ENCODE measurements around the gene GGA3.

GGA3 gene

DNA sequence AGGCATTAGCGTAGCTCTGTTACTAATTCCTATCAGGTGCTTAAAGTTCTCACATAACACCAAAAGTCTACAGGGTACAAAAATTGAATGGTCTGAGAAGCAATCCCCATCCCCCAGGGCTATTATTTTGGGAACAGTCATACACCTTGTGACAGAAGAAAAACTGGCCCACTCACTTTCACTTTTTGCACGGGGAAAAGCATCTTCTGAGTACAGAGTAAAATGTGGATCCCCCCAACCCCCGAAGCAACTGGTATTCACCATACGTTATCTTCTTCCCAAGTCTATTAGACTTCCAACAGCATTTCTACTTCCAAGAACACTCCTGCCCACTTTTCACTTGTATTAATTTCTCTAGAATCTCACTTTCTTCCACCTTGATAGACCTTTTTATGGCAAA is 11.8 kb downstream of the GGA3 start:
- no peak for TF ChIP-seq BHLHE40 (IDR thresholded peaks at IDR 0.05; ENCODE audit: borderline replicate concordance)
- TF ChIP-seq LEF1 (IDR thresholded peaks at IDR 0.05; ENCODE audit: borderline replicate concordance), result no peak
- TF ChIP-seq FOXA1 (IDR thresholded peaks at IDR 0.05), result no peak
- TF ChIP-seq CTBP1 (IDR thresholded peaks at IDR 0.05; ENCODE audit: borderline replicate concordance), result no peak
- TF ChIP-seq ZNF384 (IDR thresholded peaks at IDR 0.05), result no peak
- TF ChIP-seq ARNT (IDR thresholded peaks at IDR 0.05), result no peak
- POLR2A ChIA-PET, result interaction anchor here (0.9 to 3.8 kb wide), 5 partner anchors 9 to 44 kb away, joined by 3 to 21 read pairs (median 9); partner anchors contain the start of genes GGA3, MIF4GD, MRPS7 and NUP85
- no peak for DNase-seq (ENCODE audit: extremely low spot score)
- CTCF ChIA-PET, result interaction anchor here (2.3 to 3.1 kb wide), 2 partner anchors 9 to 163 kb away, joined by 12 to 24 read pairs; no protein-coding TSS in a partner anchor

DNA sequence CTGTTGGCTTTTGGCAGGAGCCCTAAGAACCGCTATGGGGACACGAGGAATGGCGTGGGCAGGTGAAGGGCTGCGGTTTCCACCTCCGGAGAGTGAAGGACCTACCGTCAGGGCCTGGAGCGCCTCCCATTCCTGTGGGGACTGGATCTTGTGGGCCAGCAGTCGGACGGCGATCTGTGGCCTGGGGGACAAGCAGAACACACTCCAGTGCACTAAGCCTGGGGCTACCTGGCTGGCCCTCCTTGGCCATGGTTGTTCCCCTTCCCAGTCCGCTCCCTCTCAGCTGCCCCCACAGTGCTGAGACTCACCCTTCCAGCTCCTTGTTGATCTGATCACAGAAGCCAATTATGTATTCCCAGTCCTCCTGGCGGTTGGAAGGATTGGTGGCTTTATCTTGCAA is 15.0 kb downstream of the GGA3 start:
- TF ChIP-seq, protein P1, sequence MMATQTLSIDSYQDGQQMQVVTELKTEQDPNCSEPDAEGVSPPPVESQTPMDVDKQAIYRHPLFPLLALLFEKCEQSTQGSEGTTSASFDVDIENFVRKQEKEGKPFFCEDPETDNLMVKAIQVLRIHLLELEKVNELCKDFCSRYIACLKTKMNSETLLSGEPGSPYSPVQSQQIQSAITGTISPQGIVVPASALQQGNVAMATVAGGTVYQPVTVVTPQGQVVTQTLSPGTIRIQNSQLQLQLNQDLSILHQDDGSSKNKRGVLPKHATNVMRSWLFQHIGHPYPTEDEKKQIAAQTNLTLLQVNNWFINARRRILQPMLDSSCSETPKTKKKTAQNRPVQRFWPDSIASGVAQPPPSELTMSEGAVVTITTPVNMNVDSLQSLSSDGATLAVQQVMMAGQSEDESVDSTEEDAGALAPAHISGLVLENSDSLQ (IDR thresholded peaks at IDR 0.05), result no peak
- TF ChIP-seq SP1 (IDR thresholded peaks at IDR 0.05) (no peak), SUZ12 (IDR thresholded peaks at IDR 0.05) (no peak), NFRKB (IDR thresholded peaks at IDR 0.05) (no peak), FOXK2 (IDR thresholded peaks at IDR 0.05) (no peak), ARNT (IDR thresholded peaks at IDR 0.05) (no peak), ELF4 (IDR thresholded peaks at IDR 0.05) (no peak), CTBP1 (IDR thresholded peaks at IDR 0.05; ENCODE audit: borderline replicate concordance) (no peak), LEF1 (IDR thresholded peaks at IDR 0.05; ENCODE audit: borderline replicate concordance) (no peak), ZNF384 (IDR thresholded peaks at IDR 0.05) (no peak), BHLHE40 (IDR thresholded peaks at IDR 0.05; ENCODE audit: borderline replicate concordance) (no peak), FOXM1 (IDR thresholded peaks at IDR 0.05; ENCODE audit: borderline replicate concordance) (no peak)
- CTCF ChIA-PET, result interaction anchor here (0.9 kb wide), 1 partner anchor 8 kb away, joined by 4 read pairs; no protein-coding TSS in a partner anchor
- POLR2A ChIA-PET, result interaction anchor here (1.0 kb wide), 1 partner anchor 43 kb away, joined by 3 read pairs; the partner anchor contains the start of gene SLC25A19
- no peak for DNase-seq (ENCODE audit: extremely low spot score)

DNA sequence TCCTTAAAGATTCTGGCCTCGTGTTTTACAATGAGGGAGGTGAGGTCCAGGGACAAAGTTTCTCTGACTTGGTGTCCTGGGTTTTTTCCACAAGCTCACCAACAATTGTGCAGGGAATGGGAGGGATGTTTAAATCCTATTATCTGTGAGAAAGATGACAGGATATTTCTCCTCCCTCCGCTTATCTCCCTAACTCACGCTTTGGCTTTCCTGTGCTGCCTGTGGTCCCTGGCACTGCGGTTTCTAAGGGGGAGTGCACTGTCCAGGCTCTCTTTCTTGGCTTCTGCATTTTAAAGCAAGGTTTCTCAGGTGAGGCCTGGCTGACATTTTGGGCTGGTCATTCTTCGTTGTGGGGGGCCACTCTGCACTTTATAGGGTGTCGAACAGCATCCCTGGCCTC is 16.4 kb downstream of the GGA3 start:
- no peak for TF ChIP-seq FOXM1 (IDR thresholded peaks at IDR 0.05; ENCODE audit: borderline replicate concordance)
- no peak for TF ChIP-seq SUZ12 (IDR thresholded peaks at IDR 0.05)
- no peak for TF ChIP-seq ELF4 (IDR thresholded peaks at IDR 0.05)
- no peak for TF ChIP-seq SP1 (IDR thresholded peaks at IDR 0.05)
- no peak for TF ChIP-seq CTBP1 (IDR thresholded peaks at IDR 0.05; ENCODE audit: borderline replicate concordance)
- CTCF ChIA-PET, result no interaction called here
- POLR2A ChIA-PET, result no interaction called here
- no peak for DNase-seq (ENCODE audit: extremely low spot score)

DNA sequence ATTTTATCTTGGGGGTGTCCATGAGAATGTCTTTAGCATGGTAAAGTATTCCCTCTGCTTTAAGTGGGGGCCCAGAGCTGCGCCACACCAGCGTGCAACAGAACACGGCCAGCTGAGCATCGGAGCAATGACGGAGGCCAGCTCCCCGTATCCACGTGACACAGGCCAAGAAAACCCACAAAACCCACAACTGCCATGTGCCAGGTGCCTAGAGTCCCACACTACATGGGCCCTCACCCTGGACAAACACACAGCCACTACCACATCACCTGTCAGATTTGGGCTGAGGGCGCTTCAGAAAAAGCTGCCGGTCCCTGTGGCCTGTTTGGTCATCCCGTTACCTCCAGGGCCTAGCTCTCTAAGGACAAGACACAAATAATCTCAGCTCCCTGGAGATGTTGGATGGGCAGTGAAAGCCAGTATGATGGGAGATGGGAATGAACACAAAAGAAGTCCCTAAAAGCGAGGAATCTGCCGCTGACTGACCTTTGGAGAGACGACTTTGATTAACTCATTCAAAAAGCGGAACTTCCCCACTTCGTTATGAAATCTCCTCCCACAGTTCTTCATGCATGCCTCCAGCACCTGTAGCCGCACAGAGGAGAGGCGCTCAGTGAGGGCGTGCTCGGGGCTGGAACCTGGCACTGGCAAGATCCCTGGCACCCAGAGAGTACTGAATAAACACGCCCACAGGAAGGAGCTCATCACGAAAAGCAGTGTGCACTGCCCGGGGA is 17.1 kb downstream of the GGA3 start:
- POLR2A ChIA-PET, result interaction anchor here (2.8 kb wide), 1 partner anchor 27 kb away, joined by 10 read pairs; the partner anchor contains the start of gene MIF4GD
- CTCF ChIA-PET, result no interaction called here
- no peak for DNase-seq (ENCODE audit: extremely low spot score)
- TF ChIP-seq L3MBTL2 (conservative IDR thresholded peaks at IDR 0.05) (no peak), ARNT (IDR thresholded peaks at IDR 0.05) (no peak), LEF1 (IDR thresholded peaks at IDR 0.05; ENCODE audit: borderline replicate concordance) (no peak), ELF4 (IDR thresholded peaks at IDR 0.05) (no peak), SP1 (IDR thresholded peaks at IDR 0.05) (no peak), NFRKB (IDR thresholded peaks at IDR 0.05) (no peak), TARDBP (IDR thresholded peaks at IDR 0.05) (no peak)
- TF ChIP-seq, protein P1 (IDR thresholded peaks at IDR 0.05), result no peak

DNA sequence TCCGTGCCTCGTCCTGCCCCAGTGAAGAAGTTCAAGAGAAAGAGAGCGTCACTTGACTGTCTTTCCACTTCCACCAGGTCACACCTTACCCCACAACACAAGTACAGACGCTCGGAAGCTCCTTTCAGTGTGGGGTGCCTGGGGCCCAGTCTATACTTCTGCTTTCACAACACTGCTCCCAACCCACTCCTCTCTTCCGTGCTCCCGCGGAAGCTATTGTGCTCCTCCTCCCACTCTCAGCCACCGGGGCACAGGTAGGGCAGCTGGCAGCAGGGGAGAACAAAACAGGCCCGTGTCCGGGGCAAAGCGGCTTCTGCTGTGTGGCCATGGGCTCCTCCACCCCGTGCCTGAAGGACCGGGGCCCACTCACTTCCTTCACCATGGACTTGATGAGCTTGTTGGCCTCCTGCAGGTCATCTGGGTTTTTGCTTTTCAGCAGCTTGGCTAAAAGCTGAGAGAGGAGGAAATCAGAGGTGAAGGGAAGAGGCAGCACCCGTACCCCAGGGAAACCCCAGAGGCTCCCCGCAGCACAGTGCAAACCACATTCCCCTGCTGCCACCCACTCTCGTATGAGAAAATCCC is 18.9 kb downstream of the GGA3 start:
- TF ChIP-seq FOXM1 (IDR thresholded peaks at IDR 0.05; ENCODE audit: borderline replicate concordance), result no peak
- TF ChIP-seq NFRKB (IDR thresholded peaks at IDR 0.05), result no peak
- TF ChIP-seq ZNF384 (IDR thresholded peaks at IDR 0.05), result no peak
- TF ChIP-seq FOXA1 (IDR thresholded peaks at IDR 0.05), result no peak
- TF ChIP-seq BHLHE40 (IDR thresholded peaks at IDR 0.05; ENCODE audit: borderline replicate concordance), result no peak
- TF ChIP-seq SUZ12 (IDR thresholded peaks at IDR 0.05), result no peak
- POLR2A ChIA-PET, result interaction anchor here (0.6 to 2.8 kb wide), 3 partner anchors 28 to 159 kb away, joined by 3 to 10 read pairs (median 3); partner anchors contain the start of gene MIF4GD
- DNase-seq (ENCODE audit: extremely low spot score), result no peak
- CTCF ChIA-PET, result interaction anchor here (0.5 to 1.0 kb wide), 5 partner anchors 13 to 112 kb away, joined by 3 to 14 read pairs (median 4); partner anchors contain the start of gene MIF4GD

DNA sequence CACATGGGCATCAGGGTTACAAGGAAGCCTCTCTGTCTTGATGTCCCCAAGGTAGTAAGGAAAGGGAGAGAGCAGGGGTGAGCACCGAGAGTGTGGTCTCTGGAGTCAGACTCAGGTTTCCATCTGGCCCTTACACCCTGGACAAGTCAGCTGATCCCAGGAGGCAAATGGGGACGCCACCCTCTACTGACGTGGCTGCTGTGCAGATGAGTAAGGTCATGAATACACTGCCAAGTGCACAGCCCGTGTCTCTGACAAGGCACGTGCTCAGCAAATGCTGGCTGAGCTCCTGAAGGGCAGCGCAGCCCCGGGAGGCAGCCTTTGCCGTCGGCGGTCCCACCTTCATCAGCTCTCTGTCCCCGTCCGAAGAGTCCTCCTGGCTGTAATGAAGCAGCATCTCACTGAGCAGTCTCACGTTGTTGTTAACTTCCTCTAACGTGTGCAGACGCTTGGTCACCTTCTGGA is 19.4 kb downstream of the GGA3 start:
- TF ChIP-seq LEF1 (IDR thresholded peaks at IDR 0.05; ENCODE audit: borderline replicate concordance) (no peak), CTBP1 (IDR thresholded peaks at IDR 0.05; ENCODE audit: borderline replicate concordance) (no peak), TARDBP (IDR thresholded peaks at IDR 0.05) (no peak), SP1 (IDR thresholded peaks at IDR 0.05) (no peak), FOXK2 (IDR thresholded peaks at IDR 0.05) (no peak), HDGF (IDR thresholded peaks at IDR 0.05; ENCODE audit: borderline replicate concordance) (no peak), FOXA1 (IDR thresholded peaks at IDR 0.05) (no peak), ZNF384 (IDR thresholded peaks at IDR 0.05) (no peak), ARNT (IDR thresholded peaks at IDR 0.05) (no peak), L3MBTL2 (conservative IDR thresholded peaks at IDR 0.05) (no peak), SUZ12 (IDR thresholded peaks at IDR 0.05) (no peak), NFRKB (IDR thresholded peaks at IDR 0.05) (no peak), ELF4 (IDR thresholded peaks at IDR 0.05) (no peak), BHLHE40 (IDR thresholded peaks at IDR 0.05; ENCODE audit: borderline replicate concordance) (no peak), FOXM1 (IDR thresholded peaks at IDR 0.05; ENCODE audit: borderline replicate concordance) (no peak)
- TF ChIP-seq, protein P1 (IDR thresholded peaks at IDR 0.05), result no peak
- no peak for DNase-seq (ENCODE audit: extremely low spot score)
- ChIA-PET CTCF (interaction anchor here (0.6 to 1.0 kb wide), 4 partner anchors 29 to 111 kb away, joined by 3 to 5 read pairs (median 3); partner anchors contain the start of gene MIF4GD), POLR2A (interaction anchor here (0.6 to 2.8 kb wide), 4 partner anchors 29 to 255 kb away, joined by 3 to 10 read pairs (median 3); partner anchors contain the start of genes CDR2L and MIF4GD)

All from HEK293T (cell line).